Common myeloid progenitor, CD34-positive (primary cell): ENCODE measurements around the gene CCSER2.

ENCODE experiments used
- CTCF ChIA-PET: fragments of 350-600 bp; sonication (Branson Sonifier 250); formaldehyde crosslinking; loops from one replicate; lab custom pipeline; 2021; ENCODE audit warnings: antibody characterized with exemption; lab: Charles Lee
- POLR2A ChIA-PET: fragments of 350-600 bp; sonication (Branson Sonifier 250); formaldehyde crosslinking; loops from one replicate; lab custom pipeline; 2021; ENCODE audit warnings: antibody characterized with exemption; lab: Charles Lee
- DNase-seq, 3 donors: peaks; one replicate each; pipeline versions ENCODE4 v3.0.0 to v3.0.0-alpha.2; 2013
- H3K27ac ChIP-seq, 2 experiments: 1 replicate in 1 of 2; 2 replicates in 1 of 2; pipeline ENCODE4 v1.7.0; 2013; ENCODE audit warnings: inconsistent platforms in 2 of 2, low read length in 2 of 2, mild to moderate bottlenecking in 2 of 2, low read depth in 1 of 2, moderate library complexity in 1 of 2; ENCODE audit not compliant: severe bottlenecking in 2 of 2, insufficient read depth in 1 of 2, poor library complexity in 1 of 2
- H3K27me3 ChIP-seq, 5 experiments: replicated peaks in 2 of 5; 1 replicate in 3 of 5; 2 replicates in 2 of 5; pipeline versions ENCODE4 v1.6.1 to v1.7.0; 2013; ENCODE audit warnings: low read length in 4 of 5, mild to moderate bottlenecking in 2 of 5, moderate library complexity in 2 of 5, inconsistent platforms in 1 of 5; ENCODE audit not compliant: insufficient read depth in 5 of 5, control insufficient read depth in 4 of 5
- H3K36me3 ChIP-seq, 4 experiments: 1 replicate in 2 of 4; 2 replicates in 2 of 4; pipeline versions ENCODE4 v1.6.1 to v1.7.0; 2013; ENCODE audit warnings: low read length in 3 of 4, control low read depth in 1 of 4, mild to moderate bottlenecking in 1 of 4; ENCODE audit not compliant: control insufficient read depth in 4 of 4, insufficient read depth in 4 of 4
- H3K4me1 ChIP-seq, 4 experiments: 1 replicate in 3 of 4; 2 replicates in 1 of 4; pipeline versions ENCODE4 v1.6.1 to v1.7.1; 2013; ENCODE audit warnings: low read length in 3 of 4, mild to moderate bottlenecking in 3 of 4, control low read depth in 1 of 4, inconsistent platforms in 1 of 4, moderate library complexity in 1 of 4; ENCODE audit not compliant: control insufficient read depth in 4 of 4, insufficient read depth in 4 of 4; ENCODE audit errors: control extremely low read depth in 1 of 4
- H3K4me3 ChIP-seq, 7 experiments: 1 replicate in 4 of 7; 2 replicates in 3 of 7; pipeline versions ENCODE4 v1.5.1 to v1.7.0; 2013; ENCODE audit warnings: mild to moderate bottlenecking in 7 of 7, low read length in 6 of 7, moderate library complexity in 6 of 7, inconsistent platforms in 2 of 7, low read depth in 2 of 7, control low read depth in 1 of 7; ENCODE audit not compliant: insufficient read depth in 4 of 7, control insufficient read depth in 1 of 7; ENCODE audit errors: extremely low read depth in 1 of 7
- H3K9me3 ChIP-seq, 5 experiments: 1 replicate in 4 of 5; 2 replicates in 1 of 5; pipeline versions ENCODE4 v1.6.1 to v1.7.1; 2013; ENCODE audit warnings: low read length in 4 of 5, mild to moderate bottlenecking in 2 of 5, inconsistent platforms in 1 of 5, low read depth in 1 of 5, moderate library complexity in 1 of 5; ENCODE audit not compliant: control insufficient read depth in 4 of 5, insufficient read depth in 2 of 5; ENCODE audit errors: control extremely low read depth in 1 of 5
- WGBS: methylation state at CpG from one replicate; pipeline ENCODE4 v1.1.5; 2013; ENCODE audit not compliant: insufficient coverage; 5-methylcytosine and 5-hydroxymethylcytosine counted together

CCSER2 gene

GRCh38 chr10:84298057-84298456 lies 30.3 kb upstream of the CCSER2 start:
- no peak overlapping the region for H3K4me3 ChIP-seq
- ChIA-PET CTCF (no interaction called here), POLR2A (no interaction called here)
- no peaks in the 10 kb centered on the region for H3K27me3 ChIP-seq
- WGBS, result 80% methylated on average over 2 of the region's 3 CpGs
- no peaks in the 10 kb centered on the region for H3K9me3 ChIP-seq
- no peak for DNase-seq
- no peaks in the 10 kb centered on the region for H3K36me3 ChIP-seq
- H3K4me1 ChIP-seq, result peaks cover 0 to 28% (median 21%) of the 10 kb centered on the region in 4 experiments
- H3K27ac ChIP-seq, result no peak overlapping the region

GRCh38 chr10:84302223-84302622 lies 26.2 kb upstream of the CCSER2 start:
- CTCF ChIA-PET, result interaction anchor here (1.0 to 2.0 kb wide), 2 partner anchors 16 to 35 kb away, joined by 3 to 5 read pairs; no protein-coding TSS in a partner anchor
- Histone ChIP-seq H3K4me1 (peaks cover 0 to 7% (median 5%) of the 10 kb centered on the region in 4 experiments), H3K27ac (no peak overlapping the region), H3K36me3 (no peaks in the 10 kb centered on the region), H3K4me3 (no peak overlapping the region), H3K9me3 (no peaks in the 10 kb centered on the region), H3K27me3 (no peaks in the 10 kb centered on the region)
- POLR2A ChIA-PET, result no interaction called here
- WGBS, result 100% methylated on average over 2 of the region's 2 CpGs
- DNase-seq, result no peak

GRCh38 chr10:84306751-84307384 lies 21.5 kb upstream of the CCSER2 start:
- Histone ChIP-seq H3K27me3 (no peaks in the 10 kb centered on the region), H3K9me3 (no peaks in the 10 kb centered on the region), H3K36me3 (no peaks in the 10 kb centered on the region), H3K27ac (no peak overlapping the region), H3K4me3 (peak overlapping the region in 1 of 7 experiments; percentile 6), H3K4me1 (peaks cover 3 to 49% (median 44%) of the 10 kb centered on the region in 4 experiments)
- ChIA-PET CTCF (interaction anchor here (1.1 kb wide), 1 partner anchor 13 kb away, joined by 4 read pairs; no protein-coding TSS in a partner anchor), POLR2A (no interaction called here)
- 90% methylated on average over 2 of the region's 4 CpGs for WGBS
- no peak for DNase-seq

- no peak for DNase-seq
- H3K4me1 ChIP-seq, result peaks cover 3 to 49% (median 44%) of the 10 kb centered on the region in 4 experiments
- WGBS, result no CpG with 5 or more reads among the region's 1 CpG
- no peak overlapping the region for H3K27ac ChIP-seq
- H3K4me3 ChIP-seq, result no peak overlapping the region
- ChIA-PET POLR2A (interaction anchor here (0.6 kb wide), 1 partner anchor 9 kb away, joined by 3 read pairs; no protein-coding TSS in a partner anchor), CTCF (interaction anchor here (0.7 to 1.3 kb wide), 5 partner anchors 8 to 43 kb away, joined by 3 to 4 read pairs (median 3); no protein-coding TSS in a partner anchor)
- H3K9me3 ChIP-seq, result no peaks in the 10 kb centered on the region
- H3K27me3 ChIP-seq, result no peaks in the 10 kb centered on the region
- no peaks in the 10 kb centered on the region for H3K36me3 ChIP-seq
Measured at GRCh38 chr10:84308021-84308420, 20.4 kb upstream of the CCSER2 start.

- DNase-seq, result peak; percentile 74 to 77 (median 75)
- CTCF ChIA-PET, result interaction anchor here (0.7 to 1.5 kb wide), 6 partner anchors 9 to 43 kb away, joined by 3 to 4 read pairs (median 3); no protein-coding TSS in a partner anchor
- H3K36me3 ChIP-seq, result no peaks in the 10 kb centered on the region
- H3K27me3 ChIP-seq, result no peaks in the 10 kb centered on the region
- H3K4me1 ChIP-seq, result peaks cover 3 to 49% (median 44%) of the 10 kb centered on the region in 4 experiments
- POLR2A ChIA-PET, result interaction anchor here (0.6 kb wide), 1 partner anchor 10 kb away, joined by 3 read pairs; no protein-coding TSS in a partner anchor
- peak overlapping the region in 2 of 7 experiments; percentile 0 to 21 for H3K4me3 ChIP-seq
- no peaks in the 10 kb centered on the region for H3K9me3 ChIP-seq
- 0% methylated on average over 5 of the region's 6 CpGs for WGBS
- H3K27ac ChIP-seq, result no peak overlapping the region
Measured at GRCh38 chr10:84308481-84309304, 19.7 kb upstream of the CCSER2 start.

- peak overlapping the region in 1 of 7 experiments; percentile 11 for H3K4me3 ChIP-seq
- POLR2A ChIA-PET, result interaction anchor here (0.6 to 1.0 kb wide), 2 partner anchors 16 to 18 kb away, joined by 3 read pairs; partner anchors contain the start of gene CCSER2
- no peaks in the 10 kb centered on the region for H3K9me3 ChIP-seq
- peak in 2 of 3 donors; percentile 55 to 64 for DNase-seq
- CTCF ChIA-PET, result interaction anchor here (1.0 to 1.9 kb wide), 5 partner anchors 15 to 47 kb away, joined by 3 to 7 read pairs (median 4); no protein-coding TSS in a partner anchor
- H3K27me3 ChIP-seq, result no peaks in the 10 kb centered on the region
- H3K27ac ChIP-seq, result no peak overlapping the region
- WGBS, result 61% methylated on average over 2 of the region's 2 CpGs
- H3K36me3 ChIP-seq, result no peaks in the 10 kb centered on the region
- H3K4me1 ChIP-seq, result peaks cover 3 to 56% (median 46%) of the 10 kb centered on the region in 4 experiments
Measured at GRCh38 chr10:84310470-84310869, 17.9 kb upstream of the CCSER2 start.
